Thymus (tissue), 11 donors: ENCODE data around the gene CCL3. TPM values are rescaled to one million over a fixed set of nuclear protein-coding genes. Genes with fewer than 3 reads are reported as not detected.
"Not testable (repeated sequence)": the region's sequence is repeated elsewhere in the genome, so short reads cannot be mapped to it uniquely, and the experiment has no call there.

Experiments
- DNase-seq, 9 donors: peaks; one replicate each; pipeline ENCODE4 v3.0.0-alpha.2; 2013; ENCODE audit warnings: low spot score in 9 of 9, low read depth in 6 of 9, missing footprints in 1 of 9
- H3K27ac ChIP-seq, 2 donors: one replicate each; pipeline ENCODE4 v1.5.1; 2013; ENCODE audit warnings: control low read depth in 1 of 2, low read depth in 1 of 2, low read length in 1 of 2, mild to moderate bottlenecking in 1 of 2, moderate library complexity in 1 of 2
- H3K27me3 ChIP-seq, 2 donors: one replicate each; pipeline ENCODE4 v1.5.1; 2013; ENCODE audit warnings: low read length in 1 of 2; ENCODE audit not compliant: control insufficient read depth in 2 of 2, insufficient read depth in 1 of 2
- H3K36me3 ChIP-seq, 2 donors: one replicate each; pipeline ENCODE4 v1.5.1; 2013; ENCODE audit warnings: low read length in 1 of 2, mild to moderate bottlenecking in 1 of 2, moderate library complexity in 1 of 2; ENCODE audit not compliant: control insufficient read depth in 2 of 2, insufficient read depth in 2 of 2
- H3K4me1 ChIP-seq, 2 donors: one replicate each; pipeline ENCODE4 v1.5.1; 2013; ENCODE audit warnings: low read length in 2 of 2; ENCODE audit not compliant: control insufficient read depth in 2 of 2, insufficient read depth in 2 of 2
- H3K4me3 ChIP-seq, 2 donors: one replicate each; pipeline ENCODE4 v1.5.1; 2013; ENCODE audit warnings: low read length in 2 of 2, control low read depth in 1 of 2, mild to moderate bottlenecking in 1 of 2
- H3K9me3 ChIP-seq, 2 donors: one replicate each; pipeline ENCODE4 v1.5.1; 2013; ENCODE audit warnings: low read length in 1 of 2, mild to moderate bottlenecking in 1 of 2; ENCODE audit not compliant: control insufficient read depth in 2 of 2, insufficient read depth in 1 of 2
- WGBS: extraction: QIAGEN DNeasy Blood & Tissue Kit; methylation state at CpG from one replicate; pipeline ENCODE4 v1.1.7; 2013; 5-methylcytosine and 5-hydroxymethylcytosine counted together
- polyA plus RNA-seq: library from polyadenylated mRNA; stranded (reverse); fragments of 200-250 nt; gene quantifications from one replicate; pipeline ENCODE4 v1.2.3, GENCODE V29; 2013
- total RNA-seq: library from RNA; stranded (reverse); fragments of 120-200 nt; gene quantifications from one replicate; pipeline ENCODE4 v1.2.4, GENCODE V29; 2013
- donor health status: healthy.

The CCL3 gene
- total and polyA plus RNA-seq, 2 donors = 15.9 to 38.5 TPM

DNA sequence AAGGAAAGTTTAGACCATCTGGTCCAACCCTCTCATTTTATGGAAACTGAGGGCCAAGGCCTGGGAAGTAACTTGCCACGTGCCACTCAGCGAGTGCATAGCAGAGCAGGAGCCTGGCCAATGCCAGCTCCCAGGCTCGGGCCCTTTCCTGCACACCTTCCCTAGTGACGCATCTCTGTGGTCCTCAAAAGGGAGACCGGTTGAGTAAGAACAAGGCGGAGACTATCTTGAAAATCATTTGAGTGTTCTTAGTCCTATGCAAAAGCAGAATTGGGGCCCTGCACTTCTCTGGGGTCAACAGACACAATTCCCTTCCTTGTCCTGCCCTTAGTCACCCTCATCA lies 16.5 kb upstream of the CCL3 start:
- 96% methylated on average over 6 of the region's 6 CpGs for WGBS
- H3K27ac ChIP-seq = no peak overlapping the region
- DNase-seq = no peak
- H3K9me3 ChIP-seq = no peaks in the 10 kb centered on the region
- no peak overlapping the region for H3K4me3 ChIP-seq
- H3K4me1 ChIP-seq = no peaks in the 10 kb centered on the region
- no peaks in the 10 kb centered on the region for H3K36me3 ChIP-seq
- no peaks in the 10 kb centered on the region for H3K27me3 ChIP-seq

GRCh38 chr17:36105781-36106492 lies 16.0 kb upstream of the CCL3 start:
- no peaks in the 10 kb centered on the region for H3K9me3 ChIP-seq
- no peak overlapping the region for H3K27ac ChIP-seq
- no peak overlapping the region for H3K4me3 ChIP-seq
- H3K36me3 ChIP-seq = no peaks in the 10 kb centered on the region
- WGBS = 93% methylated on average over 5 of the region's 5 CpGs
- H3K4me1 ChIP-seq = no peaks in the 10 kb centered on the region
- no peak for DNase-seq
- no peaks in the 10 kb centered on the region for H3K27me3 ChIP-seq

DNA sequence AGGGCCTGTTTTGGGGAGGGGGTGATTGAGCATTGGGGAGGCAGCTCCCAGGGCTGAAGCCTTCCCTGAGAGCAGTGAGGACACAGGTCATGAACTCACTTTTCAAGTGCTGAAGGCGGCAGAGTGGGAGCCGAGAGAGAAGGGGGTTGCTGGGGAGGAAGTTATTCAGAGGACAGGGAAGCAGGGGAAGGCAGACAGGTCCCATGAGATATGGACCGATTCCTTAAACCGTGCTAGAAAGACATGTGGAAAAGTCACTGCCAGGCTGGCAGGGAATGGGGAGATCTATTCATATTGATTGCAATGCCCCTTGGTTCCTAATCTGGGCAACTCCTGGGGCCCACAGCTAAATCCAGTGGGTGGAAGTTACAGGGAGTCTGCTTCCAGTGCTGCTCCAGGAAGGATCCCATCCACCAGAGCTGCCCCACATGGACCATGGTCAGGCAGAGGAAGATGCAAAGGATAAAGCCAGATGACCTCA lies 14.8 kb upstream of the CCL3 start:
- Histone ChIP-seq H3K4me1 (no peaks in the 10 kb centered on the region), H3K36me3 (no peaks in the 10 kb centered on the region), H3K9me3 (no peaks in the 10 kb centered on the region), H3K27me3 (no peaks in the 10 kb centered on the region), H3K27ac (no peak overlapping the region), H3K4me3 (no peak overlapping the region)
- DNase-seq = no peak
- WGBS = 35% methylated on average over 4 of the region's 4 CpGs

DNA sequence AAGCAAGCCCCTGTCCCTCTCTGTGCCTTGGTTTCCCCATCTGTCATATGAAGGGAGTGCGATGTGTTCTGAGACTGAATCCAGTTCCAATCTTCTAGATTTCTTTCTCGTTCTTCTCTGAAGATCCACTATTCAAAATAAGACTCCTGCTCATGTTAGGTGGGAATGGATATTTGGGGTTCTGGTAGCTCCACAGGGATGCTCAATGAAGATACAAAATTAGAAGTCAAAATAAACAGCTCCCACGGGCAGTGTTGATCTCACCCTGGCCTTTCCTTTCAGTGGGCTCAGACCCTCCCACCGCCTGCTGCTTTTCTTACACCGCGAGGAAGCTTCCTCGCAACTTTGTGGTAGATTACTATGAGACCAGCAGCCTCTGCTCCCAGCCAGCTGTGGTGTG lies 14.3 kb upstream of the CCL3 start:
- WGBS = 64% methylated on average over 7 of the region's 7 CpGs
- DNase-seq, H3K9me3 ChIP-seq, H3K4me1 ChIP-seq, H3K4me3 ChIP-seq, H3K27me3 ChIP-seq, H3K27ac ChIP-seq, H3K36me3 ChIP-seq: not testable (repeated sequence)

GRCh38 chr17:36103401-36103975 lies 13.5 kb upstream of the CCL3 start, which contains the start of gene CCL4:
CCL4 (plus strand) TSS chr17:36103827; CDS start chr17:36103906, 79 bp downstream.
- not testable (repeated sequence) for H3K36me3 ChIP-seq, H3K27ac ChIP-seq, H3K27me3 ChIP-seq, H3K4me1 ChIP-seq, DNase-seq, H3K9me3 ChIP-seq, H3K4me3 ChIP-seq
- WGBS = 31% methylated on average over 6 of the region's 6 CpGs

- 100% methylated on average over 1 of the region's 1 CpG for WGBS
- DNase-seq, H3K36me3 ChIP-seq, H3K9me3 ChIP-seq, H3K27me3 ChIP-seq, H3K4me1 ChIP-seq, H3K4me3 ChIP-seq, H3K27ac ChIP-seq: not testable (repeated sequence)
These were observed 9.1 kb upstream of the CCL3 start for GRCh38 chr17:36099004-36099403.

DNA sequence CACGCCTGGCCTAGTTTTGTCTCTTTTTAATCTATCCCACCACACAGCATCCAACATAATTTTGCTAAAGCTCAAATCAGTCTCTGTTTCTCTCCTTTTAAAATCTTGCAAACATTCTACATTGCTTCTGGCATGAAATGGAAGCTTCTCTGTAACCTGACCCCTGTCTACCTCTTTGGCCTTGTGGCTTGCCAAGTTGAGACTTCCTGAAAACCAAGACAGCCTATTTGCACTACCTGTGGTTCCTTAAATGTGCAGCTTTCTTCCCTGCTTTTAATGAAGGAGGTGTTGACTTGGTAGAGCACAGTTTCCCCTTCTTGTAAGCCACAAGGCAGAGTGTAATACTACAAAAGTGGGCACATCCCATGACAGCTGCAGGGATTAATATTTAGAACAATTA lies 6.0 kb upstream of the CCL3 start:
- no peak overlapping the region for H3K27ac ChIP-seq
- H3K36me3 ChIP-seq = no peaks in the 10 kb centered on the region
- H3K4me1 ChIP-seq = no peaks in the 10 kb centered on the region
- WGBS = 95% methylated on average over 1 of the region's 1 CpG
- H3K9me3 ChIP-seq = no peaks in the 10 kb centered on the region
- H3K4me3 ChIP-seq = no peak overlapping the region
- no peak for DNase-seq
- H3K27me3 ChIP-seq = no peaks in the 10 kb centered on the region

GRCh38 chr17:36094746-36095145 lies 4.8 kb upstream of the CCL3 start:
- DNase-seq = no peak
- Histone ChIP-seq H3K9me3 (no peaks in the 10 kb centered on the region), H3K4me3 (no peak overlapping the region), H3K36me3 (no peaks in the 10 kb centered on the region), H3K27me3 (no peaks in the 10 kb centered on the region), H3K4me1 (no peaks in the 10 kb centered on the region), H3K27ac (no peak overlapping the region)
- 91% methylated on average over 7 of the region's 7 CpGs for WGBS

DNA sequence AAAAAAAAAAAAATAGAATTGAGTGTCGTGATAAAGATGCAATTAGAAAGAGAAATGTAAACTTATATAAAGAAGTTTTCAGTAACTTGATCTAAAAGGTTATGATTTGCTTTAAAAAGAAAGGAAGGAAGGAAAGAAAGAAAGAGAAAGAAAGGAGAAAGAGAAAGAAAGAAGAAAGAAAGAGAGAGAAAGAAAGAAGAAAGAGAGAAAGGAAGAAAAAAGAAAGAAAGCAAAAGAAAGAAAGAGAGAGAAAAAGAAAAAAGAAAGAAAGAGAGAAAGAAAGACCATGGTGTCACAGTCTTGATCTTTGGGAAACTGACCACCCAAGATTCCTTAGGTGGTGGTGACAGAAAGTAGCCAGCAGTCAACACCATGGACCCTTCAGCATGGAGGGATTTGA lies 4.3 kb upstream of the CCL3 start:
- Histone ChIP-seq H3K4me3 (no peak overlapping the region), H3K4me1 (no peaks in the 10 kb centered on the region), H3K27ac (no peak overlapping the region), H3K9me3 (no peaks in the 10 kb centered on the region), H3K27me3 (no peaks in the 10 kb centered on the region), H3K36me3 (no peaks in the 10 kb centered on the region)
- 97% methylated on average over 1 of the region's 1 CpG for whole genome bisulfite sequencing
- no peak for DNase-seq
